Measurements from ENCODE around the gene IL1RL2. TPM values are rescaled to one million over a fixed set of nuclear protein-coding genes. Genes with fewer than 3 reads are reported as not detected.

IL1RL2 gene
- total and polyA plus RNA-seq, 2 of the 4 experiments (the other 2 are of a cell fraction): 0.09 to 0.36 TPM

DNA sequence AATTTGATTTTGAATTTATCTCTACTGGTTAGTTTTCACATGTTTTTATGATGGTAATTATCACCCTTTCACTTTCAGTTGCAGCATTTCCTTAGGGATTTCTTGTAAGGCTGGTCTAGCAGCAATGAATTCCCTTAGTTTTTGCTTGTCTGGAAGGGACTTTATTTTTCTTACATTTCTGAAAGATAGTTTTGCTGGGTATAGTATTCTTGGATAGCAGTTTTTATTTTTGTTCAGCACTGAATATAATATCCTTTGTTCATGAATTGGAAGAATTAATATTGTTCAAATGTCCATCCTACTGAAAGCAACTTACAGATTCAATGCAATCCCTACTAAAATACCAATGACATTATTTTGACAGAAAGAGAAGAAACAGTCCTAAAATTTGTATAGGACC, 30.2 kb downstream of the IL1RL2 start:
- no peak overlapping the region for H3K18ac ChIP-seq (ENCODE audit: low read depth, low read length)
- POLR2A ChIA-PET (ENCODE audit: unreplicated experiment): no interaction called here
- H4K8ac ChIP-seq (ENCODE audit: low read depth in 2 of 2, low read length in 2 of 2): no peak overlapping the region
- no peak overlapping the region for H3K4me3 ChIP-seq (ENCODE audit: insufficient read depth, low read depth, low read length)
- no peak overlapping the region for H2BK15ac ChIP-seq (ENCODE audit: low read depth, low read length)
- no peak overlapping the region for H3K9ac ChIP-seq (ENCODE audit: low read depth, low read length)
- H3K23ac ChIP-seq (ENCODE audit: low read depth, low read length): no peak overlapping the region
- no peak overlapping the region for H4K5ac ChIP-seq (ENCODE audit: low read depth, low read length)
- no peak overlapping the region for H4K91ac ChIP-seq (ENCODE audit: insufficient read depth, low read depth, low read length)
- CTCF ChIA-PET: no interaction called here
- dilution Hi-C loops (cut with HindIII; ENCODE audit: low sequenced_read_pairs, unreplicated experiment): no loop called here
- peaks cover 12% of the 10 kb centered on the region for H3K9me3 ChIP-seq (ENCODE audit: control insufficient read depth, insufficient read depth, low read length)
- ATAC-seq (ENCODE audit: low read depth) (no peak), DNase-seq (no peak)
- H4K20me1 ChIP-seq (ENCODE audit: insufficient read depth, low read length): no peaks in the 10 kb centered on the region
- no peak overlapping the region for H3K4ac ChIP-seq (ENCODE audit: low read depth, low read length)
- no peak overlapping the region for H3K14ac ChIP-seq (replicated peaks; ENCODE audit: low read depth, low read length)
- in situ Hi-C loops (cut with MboI; ENCODE audit: low sequenced_read_pairs): no loop called here
- no peaks in the 10 kb centered on the region for H3K79me1 ChIP-seq (ENCODE audit: low read depth in 1 of 2, low read length in 2 of 2)
- no peak overlapping the region for H3K27ac ChIP-seq (ENCODE audit: insufficient read depth, low read length)
- no peaks in the 10 kb centered on the region for H3K27me3 ChIP-seq (ENCODE audit: control insufficient read depth, insufficient read depth, low read length)
- H3K9me1 ChIP-seq (ENCODE audit: insufficient read depth, low read length): no peaks in the 10 kb centered on the region
- H3K36me3 ChIP-seq (ENCODE audit: control insufficient read depth, insufficient read depth, low read length): no peaks in the 10 kb centered on the region
- no peak overlapping the region for H2BK120ac ChIP-seq (ENCODE audit: low read depth, low read length)
- H2AK9ac ChIP-seq (replicated peaks; ENCODE audit: low read depth, low read length, poor library complexity): no peak overlapping the region
- BruUV-seq (replicated peaks): no TSS peak
- H3K4me1 ChIP-seq (ENCODE audit: control insufficient read depth, insufficient read depth, low read length): no peaks in the 10 kb centered on the region
- no peak overlapping the region for H2AK5ac ChIP-seq (ENCODE audit: low read depth, low read length)
- no peak overlapping the region for H3K56ac ChIP-seq (ENCODE audit: extremely low read depth, insufficient read depth, low read length)
- intact Hi-C loops (cut with micrococcal nuclease): no loop called here
- no peak overlapping the region for H2BK5ac ChIP-seq (ENCODE audit: low read depth, low read length, poor library complexity, severe bottlenecking)
- H3K4me2 ChIP-seq (ENCODE audit: low read depth, low read length): no peak overlapping the region
- TF ChIP-seq, protein P1, sequence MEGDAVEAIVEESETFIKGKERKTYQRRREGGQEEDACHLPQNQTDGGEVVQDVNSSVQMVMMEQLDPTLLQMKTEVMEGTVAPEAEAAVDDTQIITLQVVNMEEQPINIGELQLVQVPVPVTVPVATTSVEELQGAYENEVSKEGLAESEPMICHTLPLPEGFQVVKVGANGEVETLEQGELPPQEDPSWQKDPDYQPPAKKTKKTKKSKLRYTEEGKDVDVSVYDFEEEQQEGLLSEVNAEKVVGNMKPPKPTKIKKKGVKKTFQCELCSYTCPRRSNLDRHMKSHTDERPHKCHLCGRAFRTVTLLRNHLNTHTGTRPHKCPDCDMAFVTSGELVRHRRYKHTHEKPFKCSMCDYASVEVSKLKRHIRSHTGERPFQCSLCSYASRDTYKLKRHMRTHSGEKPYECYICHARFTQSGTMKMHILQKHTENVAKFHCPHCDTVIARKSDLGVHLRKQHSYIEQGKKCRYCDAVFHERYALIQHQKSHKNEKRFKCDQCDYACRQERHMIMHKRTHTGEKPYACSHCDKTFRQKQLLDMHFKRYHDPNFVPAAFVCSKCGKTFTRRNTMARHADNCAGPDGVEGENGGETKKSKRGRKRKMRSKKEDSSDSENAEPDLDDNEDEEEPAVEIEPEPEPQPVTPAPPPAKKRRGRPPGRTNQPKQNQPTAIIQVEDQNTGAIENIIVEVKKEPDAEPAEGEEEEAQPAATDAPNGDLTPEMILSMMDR (conservative IDR thresholded peaks at IDR 0.05; ENCODE audit: low read depth, low read length): no peak
- no peak for TF ChIP-seq FOS (IDR thresholded peaks at IDR 0.05; ENCODE audit: low read depth, low read length)
- TF ChIP-seq, protein P2, sequence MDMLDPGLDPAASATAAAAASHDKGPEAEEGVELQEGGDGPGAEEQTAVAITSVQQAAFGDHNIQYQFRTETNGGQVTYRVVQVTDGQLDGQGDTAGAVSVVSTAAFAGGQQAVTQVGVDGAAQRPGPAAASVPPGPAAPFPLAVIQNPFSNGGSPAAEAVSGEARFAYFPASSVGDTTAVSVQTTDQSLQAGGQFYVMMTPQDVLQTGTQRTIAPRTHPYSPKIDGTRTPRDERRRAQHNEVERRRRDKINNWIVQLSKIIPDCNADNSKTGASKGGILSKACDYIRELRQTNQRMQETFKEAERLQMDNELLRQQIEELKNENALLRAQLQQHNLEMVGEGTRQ (IDR thresholded peaks at IDR 0.05; ENCODE audit: low read depth, low read length): no peak
- TF ChIP-seq RCOR1 (IDR thresholded peaks at IDR 0.05; ENCODE audit: insufficient replicate concordance, low read length): no peak
- TF ChIP-seq MAZ (IDR thresholded peaks at IDR 0.05; ENCODE audit: borderline replicate concordance, low read depth, low read length): no peak
- TF ChIP-seq SMC3 (IDR thresholded peaks at IDR 0.05; ENCODE audit: low read depth, low read length): no peak
- TF ChIP-seq NFE2L2 (IDR thresholded peaks at IDR 0.05; ENCODE audit: low read depth, low read length): no peak
- no peak for TF ChIP-seq POLR2A (IDR thresholded peaks at IDR 0.05; ENCODE audit: low read depth, low read length)
- TF ChIP-seq RFX5 (IDR thresholded peaks at IDR 0.05; ENCODE audit: low read depth, low read length): no peak
- H2AFZ ChIP-seq (replicated peaks; ENCODE audit: low read length, poor library complexity): no peak overlapping the region
- H2BK20ac ChIP-seq (ENCODE audit: low read depth, low read length): no peak overlapping the region

Data from IMR-90 (cell line).